ENCODE measurements around the gene HNRNPR.

GRCh38 chr1:23385119-23385621 lies 41.1 kb upstream of the HNRNPR start:
- TF ChIP-seq CTCF (conservative IDR thresholded peaks at IDR 0.05; ENCODE audit: low read depth, low read length) (no peak), EZH2 (IDR thresholded peaks at IDR 0.05; ENCODE audit: borderline replicate concordance, low read depth, low read length, poor library complexity, severe bottlenecking) (no peak)
